GM21619 (cell line): ENCODE measurements around the gene ZNF326.
"Not testable (repeated sequence)": the region's sequence is repeated elsewhere in the genome, so short reads cannot be mapped to it uniquely, and the experiment has no call there.

ENCODE experiments used
- ATAC-seq: cut with Tn5 transposase; IDR thresholded peaks from one replicate; pipeline ENCODE4 v1.9.1; 2021; ENCODE audit not compliant: unreplicated experiment

The ZNF326 gene

DNA sequence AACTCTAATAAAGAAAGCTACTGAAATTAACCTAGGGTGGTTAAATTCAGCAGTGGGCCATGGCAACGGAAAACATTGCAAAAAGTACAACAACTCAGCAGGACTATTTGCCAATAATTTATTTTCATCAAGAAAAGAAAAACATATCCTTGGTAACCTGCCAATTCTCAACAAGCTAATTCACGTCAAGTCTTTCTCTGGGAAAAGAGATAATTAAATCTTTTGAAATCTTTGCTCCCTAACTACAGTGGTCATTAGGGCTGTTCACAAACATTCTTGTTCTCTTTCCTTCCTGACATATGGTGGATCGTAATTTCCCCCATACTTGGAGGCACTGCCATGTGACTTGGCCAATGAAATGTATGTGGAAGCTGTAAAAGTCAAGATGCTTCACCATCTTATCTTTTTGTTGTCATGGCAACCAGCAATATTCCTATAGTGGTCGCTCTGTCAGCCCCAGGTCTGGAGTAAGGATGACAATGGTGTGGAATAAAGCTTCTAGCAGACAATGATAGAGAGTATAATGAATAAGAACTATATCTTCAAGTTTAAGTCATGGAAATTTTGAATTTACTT lies 29.6 kb upstream of the ZNF326 start:
- no peak for ATAC-seq

DNA sequence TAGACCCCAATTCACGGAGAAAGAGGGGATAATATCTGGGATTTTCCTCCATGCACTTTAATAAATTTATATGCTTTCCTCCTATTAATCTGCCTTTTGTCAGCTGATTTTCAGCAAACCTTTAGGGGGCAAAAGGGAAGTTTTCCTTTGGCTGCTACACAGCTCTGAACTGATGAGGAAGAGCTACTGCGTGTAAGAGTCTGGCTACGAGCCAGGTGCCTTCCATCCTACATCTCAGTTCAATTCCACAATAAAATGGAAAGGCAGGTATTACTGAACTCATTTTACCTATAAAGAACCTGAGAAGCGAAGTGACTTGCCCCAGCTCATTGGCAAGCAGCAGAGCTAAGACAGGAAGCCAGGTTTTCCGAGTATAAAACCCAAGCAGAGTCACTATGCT lies 28.3 kb upstream of the ZNF326 start:
- ATAC-seq, result no peak

DNA sequence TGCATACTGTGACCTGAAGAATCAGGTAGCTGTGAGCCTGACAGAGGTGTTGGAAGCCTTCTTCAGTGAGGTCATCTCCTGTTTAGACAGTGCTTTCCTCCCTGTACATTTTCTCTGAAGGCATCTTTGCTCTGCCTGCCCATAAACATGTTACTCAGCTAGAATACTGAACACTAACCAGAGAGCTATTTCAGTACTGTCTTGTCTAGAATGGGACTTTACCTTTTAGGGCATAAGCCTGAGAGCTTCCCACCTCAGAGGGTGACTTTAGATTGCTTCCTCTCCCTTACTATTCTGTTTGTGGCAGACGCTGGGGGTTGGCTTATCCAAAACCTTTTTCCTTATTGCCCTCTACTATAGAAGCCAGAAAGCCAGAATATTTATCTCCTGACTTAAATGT lies 23.3 kb upstream of the ZNF326 start:
- ATAC-seq, result peak; percentile 82

DNA sequence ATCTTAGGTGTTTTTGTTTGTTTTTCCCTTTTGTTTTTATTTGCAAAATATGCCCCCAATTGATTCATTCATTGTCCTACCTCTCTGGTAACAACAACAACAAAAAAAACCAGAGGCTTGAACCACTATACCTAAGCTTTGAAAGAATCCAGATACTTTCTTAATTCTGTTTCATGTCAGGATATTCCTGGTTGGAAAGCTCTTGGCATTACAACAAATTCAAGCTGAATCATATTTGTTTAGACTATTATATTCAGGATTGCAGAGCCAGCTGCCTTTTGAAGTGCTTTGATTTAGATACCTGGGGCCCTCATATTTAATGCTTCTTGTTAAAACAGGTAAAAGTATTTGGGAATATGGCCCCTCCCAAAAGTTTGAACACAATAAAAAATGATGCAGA lies 22.9 kb upstream of the ZNF326 start:
- ATAC-seq, result no peak

DNA sequence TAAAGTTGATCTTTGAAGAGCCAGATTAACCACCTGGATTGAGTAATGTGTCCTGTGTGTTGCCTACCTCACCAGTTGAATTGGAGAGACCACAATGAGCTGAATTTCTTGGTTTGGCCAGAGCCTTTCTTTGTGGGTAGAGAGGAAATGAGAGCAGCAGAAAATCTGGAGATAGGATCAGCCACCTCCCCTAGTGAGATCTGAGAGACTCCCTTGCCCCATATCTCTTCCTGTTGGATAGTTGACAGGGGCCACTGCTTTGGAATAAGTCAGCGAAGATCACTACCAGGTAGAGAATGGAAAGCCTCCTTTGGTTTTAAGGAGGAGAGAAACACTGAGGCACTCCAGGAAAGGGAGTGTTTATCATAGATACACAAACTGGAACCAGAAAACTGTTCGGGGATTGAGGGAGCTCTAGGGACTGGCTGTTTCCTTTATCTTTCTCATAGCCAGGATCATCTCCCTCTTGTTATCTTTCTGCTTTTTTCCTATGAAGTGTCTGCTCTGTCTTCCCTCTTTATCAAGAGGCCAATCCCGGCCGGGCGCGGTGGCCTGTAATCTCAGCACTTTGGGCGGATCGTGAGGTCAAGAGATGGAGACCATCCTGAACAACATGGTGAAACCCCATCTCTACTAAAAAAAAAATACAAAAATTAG lies 21.3 kb upstream of the ZNF326 start:
- no peak for ATAC-seq

DNA sequence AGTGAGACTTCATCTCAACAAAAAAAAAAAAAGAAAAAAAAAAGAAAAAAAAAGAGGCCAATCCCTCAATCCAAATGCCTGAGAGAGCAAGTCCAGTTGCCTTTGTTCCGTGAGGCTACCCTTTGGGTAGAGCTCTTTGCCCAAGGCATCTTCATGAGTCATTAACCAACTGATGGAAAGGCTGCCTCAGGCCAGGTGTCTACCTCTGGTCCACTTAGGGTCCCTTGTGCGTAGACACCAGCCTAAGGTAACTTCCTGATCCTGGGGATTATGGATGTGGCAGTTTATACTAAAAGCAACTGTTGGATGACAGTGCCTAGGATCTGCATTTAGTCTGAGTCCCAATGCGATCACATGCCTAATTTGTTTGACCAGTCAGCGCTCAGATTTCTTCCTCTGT lies 20.7 kb upstream of the ZNF326 start:
- no peak for ATAC-seq

DNA sequence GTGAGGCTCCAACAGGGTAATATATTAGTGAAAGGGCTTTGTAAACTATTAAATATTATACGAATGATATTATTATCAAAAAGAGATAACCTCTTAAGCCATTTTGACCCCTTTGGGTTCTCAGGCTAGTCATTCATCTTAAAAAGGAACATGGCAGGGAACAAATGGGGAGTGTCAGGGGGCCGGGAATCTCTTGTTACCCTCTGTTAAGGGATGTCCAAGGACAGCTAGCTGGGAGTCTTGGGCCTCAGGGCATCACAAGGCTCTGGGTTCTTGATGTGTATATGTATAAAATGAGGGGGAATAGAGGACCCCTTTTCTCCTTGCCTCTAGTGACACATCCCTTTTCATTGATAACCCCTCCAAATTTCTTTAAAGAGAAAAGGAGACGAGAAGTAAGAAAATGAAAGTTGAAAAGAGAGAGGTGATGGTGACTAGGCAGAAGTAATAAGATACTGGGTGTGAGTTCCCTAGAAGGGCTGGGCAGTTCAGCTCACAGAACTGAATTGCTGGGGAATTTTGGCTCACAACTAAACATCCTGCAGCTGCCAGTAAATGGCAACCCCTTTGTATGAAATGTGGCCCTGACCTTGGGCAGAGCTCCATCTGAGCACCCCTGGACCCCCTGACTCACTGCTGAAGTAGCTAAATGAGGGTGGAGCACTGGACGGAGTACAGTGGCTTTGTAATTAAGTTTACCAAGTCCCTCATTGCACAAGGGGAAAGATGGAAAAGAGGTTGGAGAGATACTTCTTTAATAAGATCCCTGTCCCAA lies 20.0 kb upstream of the ZNF326 start:
- ATAC-seq, result no peak

DNA sequence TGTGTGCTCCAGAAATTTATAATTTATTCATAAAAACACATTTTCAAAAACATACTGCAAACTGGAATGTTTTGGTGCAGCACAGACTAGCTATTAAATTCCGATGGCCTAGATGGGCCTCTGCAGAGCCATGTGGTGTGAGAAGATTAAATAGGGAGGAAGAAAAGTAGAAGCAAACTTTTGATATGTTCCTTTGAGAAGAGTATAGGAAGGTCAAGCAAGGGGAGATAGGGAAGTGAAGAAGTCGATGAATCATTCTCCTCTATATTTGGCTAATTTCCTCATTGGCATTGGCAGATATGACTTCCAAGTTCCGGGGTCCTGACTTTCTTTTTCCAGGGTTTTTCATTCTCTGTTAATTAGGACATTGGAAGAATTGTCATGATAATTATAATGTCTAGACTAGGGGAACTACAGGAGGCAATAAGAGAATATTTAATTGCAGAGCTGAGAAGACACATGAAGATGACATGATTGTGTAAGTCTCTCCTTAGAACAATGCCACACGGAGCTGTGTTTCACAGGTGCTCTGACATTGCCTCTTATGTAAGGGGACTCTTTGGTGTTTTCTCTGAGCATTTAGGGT lies 19.3 kb upstream of the ZNF326 start:
- ATAC-seq, result no peak

DNA sequence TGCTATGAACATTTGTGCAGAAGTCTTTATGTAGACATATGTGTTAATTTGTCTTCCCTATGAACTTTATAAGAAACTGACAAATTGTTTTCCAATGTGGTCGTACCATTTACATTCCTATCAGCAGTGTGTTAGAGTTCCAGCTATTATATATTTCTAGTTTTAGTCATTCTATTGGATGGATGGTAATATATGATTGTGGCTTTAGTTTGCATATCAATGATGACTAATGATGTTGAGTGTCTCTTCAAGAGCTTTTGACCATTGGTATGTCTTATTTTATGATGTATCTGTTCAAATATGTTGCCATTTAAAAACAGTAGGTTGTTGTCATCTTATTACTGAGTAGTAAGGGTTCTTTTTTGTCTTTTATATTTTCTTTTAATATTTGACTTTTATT lies 16.2 kb upstream of the ZNF326 start:
- no peak for ATAC-seq

DNA sequence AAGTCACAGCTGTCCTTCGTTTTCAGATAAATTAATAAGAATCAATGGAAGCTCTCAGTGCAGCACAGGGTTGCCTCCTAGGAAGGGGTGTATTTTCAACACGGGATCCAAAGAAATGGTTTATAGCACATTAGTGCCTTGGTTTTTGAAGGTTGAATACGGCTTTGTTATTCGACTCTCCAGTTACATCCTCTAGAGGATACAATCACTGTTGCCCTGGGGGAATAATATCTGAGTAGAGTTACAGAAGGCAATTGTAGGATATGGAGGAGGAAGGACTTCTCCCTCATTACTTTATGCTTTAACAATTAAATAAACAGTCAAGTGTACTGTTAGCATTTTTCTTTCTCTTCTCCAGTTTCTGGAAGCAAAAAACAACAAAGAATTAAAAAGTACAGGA lies 14.3 kb upstream of the ZNF326 start:
- ATAC-seq, result no peak

DNA sequence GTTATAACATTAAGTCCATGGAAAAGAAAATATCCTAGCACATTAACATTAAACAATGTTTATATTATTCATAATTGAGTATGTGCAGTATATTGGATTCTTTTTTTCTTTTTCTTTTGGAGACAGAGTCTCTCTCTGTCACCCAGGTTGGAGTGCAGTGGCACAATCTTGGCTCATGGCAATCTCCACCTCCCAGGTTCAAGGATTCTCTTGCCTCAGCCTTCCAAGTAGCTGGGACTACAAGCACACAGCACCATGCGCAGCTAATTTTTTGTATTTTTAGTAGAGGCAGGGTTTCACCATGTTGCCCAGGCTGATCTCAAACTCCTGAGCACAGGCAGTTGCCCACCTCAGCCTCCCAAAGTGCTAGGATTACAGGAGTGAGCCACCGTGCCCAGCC lies 12.1 kb upstream of the ZNF326 start:
- ATAC-seq, result not testable (repeated sequence)

DNA sequence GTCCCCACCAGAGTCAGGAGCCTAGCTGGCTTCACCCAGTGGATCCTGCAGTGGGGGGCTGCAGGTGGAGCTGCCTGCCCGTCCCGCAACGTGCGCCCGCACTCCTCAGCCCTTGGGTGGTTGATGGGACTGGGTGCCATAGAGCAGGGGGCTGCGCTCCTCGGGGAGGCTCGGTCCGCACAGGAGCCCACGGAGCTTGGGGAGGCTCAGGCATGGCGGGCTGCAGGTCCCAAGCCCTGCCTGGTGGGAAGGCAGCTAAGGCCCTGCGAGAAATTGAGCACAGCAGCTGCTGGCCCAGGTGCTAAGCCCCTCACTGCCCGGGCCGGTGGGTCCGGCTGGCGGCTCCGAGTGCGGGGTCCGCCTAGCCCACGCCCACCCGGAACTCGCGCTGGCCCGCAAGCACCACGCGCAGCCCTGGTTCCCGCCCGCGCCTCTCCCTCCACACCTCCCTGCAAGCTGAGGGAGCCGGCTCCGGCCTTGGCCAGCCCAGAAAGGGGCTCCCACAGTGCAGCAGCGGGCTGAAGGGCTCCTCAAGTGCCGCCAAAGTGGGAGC lies 10.3 kb upstream of the ZNF326 start:
- ATAC-seq, result not testable (repeated sequence)

DNA sequence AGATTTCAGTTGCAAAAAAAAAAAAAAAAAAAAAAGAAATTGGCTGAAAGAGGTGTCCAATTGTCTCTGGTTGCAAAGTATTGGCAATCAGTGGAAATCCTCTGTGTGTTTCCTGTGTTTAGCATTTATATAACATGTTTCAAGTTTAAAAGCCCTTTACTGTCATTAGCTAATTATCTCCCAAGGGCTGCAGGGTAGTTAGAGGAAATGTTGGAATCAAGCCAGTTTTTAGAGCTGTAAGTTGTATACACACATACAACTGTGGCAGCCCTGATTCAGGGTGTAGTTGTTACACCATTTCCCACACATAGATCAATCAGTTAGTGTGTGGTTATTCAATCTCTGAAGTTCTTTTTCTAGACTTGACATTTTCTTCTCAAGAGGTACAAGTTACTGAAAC lies 8.9 kb upstream of the ZNF326 start:
- ATAC-seq, result no peak

DNA sequence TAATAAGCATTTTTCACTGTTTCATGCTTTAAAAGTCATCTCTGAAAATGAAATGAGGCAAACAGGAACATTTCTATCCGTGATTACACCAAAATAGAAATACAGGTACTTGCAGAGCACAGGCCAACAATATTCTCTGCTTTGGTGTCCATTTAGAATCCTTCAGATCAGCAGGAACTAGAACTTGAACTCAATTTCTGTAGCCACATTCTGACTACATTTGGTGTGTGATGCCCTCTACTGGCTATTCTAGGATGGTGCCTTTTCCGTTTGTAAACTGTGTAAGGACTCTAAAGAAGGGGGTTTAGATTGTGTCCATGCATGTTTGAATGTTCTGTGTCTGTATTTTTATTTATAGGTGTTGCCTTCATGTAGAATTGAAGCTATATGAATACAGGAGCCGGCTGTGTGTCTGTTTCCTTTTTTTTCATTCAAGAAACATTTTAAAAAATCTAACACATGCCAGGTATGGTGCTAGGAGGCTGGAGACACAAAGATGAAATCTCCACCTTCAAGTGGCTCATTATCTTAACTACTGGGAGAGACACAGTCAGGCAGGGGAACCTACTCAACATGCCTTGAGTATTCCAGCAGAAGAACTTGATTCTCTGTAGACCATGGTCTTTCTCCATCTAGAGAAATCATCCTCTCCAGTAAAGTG lies 7.6 kb upstream of the ZNF326 start:
- ATAC-seq, result no peak

DNA sequence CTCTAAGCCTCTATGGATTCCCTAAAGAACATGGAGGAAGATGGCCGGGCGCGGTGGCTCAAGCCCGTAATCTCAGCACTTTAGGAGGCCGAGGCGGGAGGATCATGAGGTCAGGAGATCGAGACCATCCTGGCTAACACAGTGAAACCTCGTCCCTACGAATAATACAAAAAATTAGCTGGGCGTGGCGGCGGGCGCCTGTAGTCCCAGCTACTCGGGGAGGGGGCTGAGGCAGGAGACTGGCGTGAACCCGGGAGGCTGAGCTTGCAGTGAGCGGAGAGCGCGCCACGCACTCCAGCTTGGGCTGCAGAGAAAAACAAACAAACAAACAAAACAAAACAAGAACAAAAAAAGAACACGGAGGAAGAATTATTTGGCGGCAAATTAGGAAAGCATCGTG lies 5.8 kb upstream of the ZNF326 start:
- ATAC-seq, result no peak

DNA sequence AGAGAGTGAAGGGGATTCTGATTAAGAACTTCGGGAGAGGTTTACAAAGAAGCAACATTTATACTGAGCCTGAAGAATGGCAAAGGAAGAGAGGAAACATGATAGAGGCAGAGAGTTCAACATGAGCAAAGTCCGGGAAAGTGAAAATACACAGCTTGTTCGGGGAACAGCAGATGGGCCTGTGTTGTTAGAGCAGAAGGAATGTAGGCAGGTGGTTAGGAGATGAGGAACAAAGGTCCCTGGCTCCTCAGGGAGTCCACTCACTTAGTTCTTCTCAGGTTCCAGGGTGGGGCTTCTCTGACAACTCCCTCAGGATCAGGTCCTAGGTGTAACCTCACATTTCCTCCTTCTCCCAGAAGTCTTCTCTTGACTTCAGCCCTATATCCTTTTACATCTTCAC lies 5.1 kb upstream of the ZNF326 start:
- no peak for ATAC-seq

DNA sequence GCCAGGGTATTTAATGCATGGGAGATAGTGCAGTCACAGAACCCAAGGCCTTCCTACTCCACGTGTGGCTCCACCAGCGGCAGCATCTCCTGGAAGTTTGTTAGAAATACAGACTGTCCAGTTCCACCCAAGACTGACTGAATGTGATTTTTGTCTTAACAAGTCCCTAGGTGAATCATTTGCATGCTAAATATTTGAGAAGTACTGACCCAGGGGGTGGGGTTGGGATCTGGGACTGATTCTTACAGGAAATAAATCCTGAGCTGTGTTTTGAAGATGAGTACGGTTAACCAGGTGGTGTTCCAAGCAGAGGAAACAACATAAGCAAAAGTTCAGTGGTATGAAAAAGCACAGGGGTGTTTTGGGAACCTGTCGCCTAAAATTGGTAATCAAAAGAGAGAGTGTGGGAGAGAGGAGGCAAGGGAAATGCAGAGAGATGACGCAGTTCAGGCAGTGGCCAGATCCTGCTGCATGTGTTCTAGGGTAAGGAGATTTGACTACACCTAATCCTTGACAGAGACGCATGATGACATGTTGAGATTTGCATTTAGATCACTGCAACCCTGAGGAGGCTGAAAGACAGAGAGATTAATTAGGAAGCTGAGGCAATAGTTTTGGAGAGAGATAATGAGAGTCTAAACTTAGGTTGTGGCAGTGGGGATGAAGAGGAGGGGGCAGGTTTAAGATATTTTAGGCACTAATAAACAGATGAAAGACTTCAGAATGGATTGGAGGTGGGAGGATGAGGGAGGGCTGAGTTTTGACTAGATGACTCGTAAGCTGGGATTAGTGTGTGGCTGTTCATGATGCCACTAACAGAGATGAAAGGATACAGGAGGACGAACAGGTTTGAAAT lies 3.7 kb upstream of the ZNF326 start:
- no peak for ATAC-seq

DNA sequence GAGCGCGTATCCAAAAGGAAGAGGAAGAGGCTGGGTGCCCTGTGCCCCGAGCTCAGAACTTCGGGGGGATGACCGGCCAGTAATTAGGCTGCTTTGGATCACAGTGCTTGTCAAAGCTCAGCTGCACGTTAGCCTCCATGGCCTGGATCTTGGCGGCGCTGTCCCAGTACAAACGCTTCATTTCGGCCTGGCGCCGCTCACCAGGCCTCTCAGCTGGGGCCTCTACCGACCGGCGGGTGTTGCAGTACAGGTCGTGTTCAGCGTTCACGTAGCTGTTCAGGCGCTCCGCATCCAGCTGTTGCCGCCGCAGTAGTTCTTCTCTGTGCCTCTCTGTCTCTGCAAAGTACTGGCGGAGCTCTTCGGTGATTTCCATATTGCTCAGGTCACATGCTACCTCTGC lies 1.4 kb upstream of the ZNF326 start:
- ATAC-seq, result no peak

DNA sequence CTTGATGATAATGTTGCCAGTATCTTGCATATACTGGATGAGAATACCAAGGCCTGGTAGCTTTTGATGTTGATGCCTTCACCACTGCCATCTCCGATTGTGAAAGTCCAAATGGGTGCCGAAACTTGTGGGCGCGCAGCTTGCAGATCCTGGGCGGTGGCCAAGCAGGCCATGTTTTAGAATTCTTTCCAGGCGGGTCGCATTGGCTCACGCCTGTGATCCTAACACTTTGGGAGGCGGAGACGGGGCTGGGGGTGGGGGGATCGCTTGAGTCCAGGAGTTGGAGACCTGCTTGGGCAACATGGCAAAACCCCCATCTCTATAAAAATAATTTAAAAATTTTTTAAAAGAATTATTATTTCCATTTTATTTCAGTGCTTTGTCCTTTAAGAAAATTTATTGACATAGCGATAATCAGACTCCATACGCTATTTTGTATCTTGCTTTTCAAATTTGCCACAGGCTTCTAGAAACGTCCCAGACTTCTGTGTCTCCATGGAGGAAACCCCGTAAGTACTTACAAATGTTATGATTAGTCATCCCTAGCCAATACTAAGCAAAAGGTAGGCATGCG lies 592 bp upstream of the ZNF326 start:
- ATAC-seq, result no peak
